B cell (primary cell): Measurements from ENCODE around the gene RAB8B. TPM values are rescaled to one million over a fixed set of nuclear protein-coding genes. Genes with fewer than 3 reads are reported as not detected.
A peak's percentile ranks its signal among the peaks of the same experiment; 100 is the strongest.

Source experiments
- ATAC-seq: fragments of 200-7000 bp; cut with Tn5 transposase; one replicate; pipeline ENCODE4 v1.10.0; 2021; ENCODE audit warnings: low read depth, mild to moderate bottlenecking, moderate number of reproducible peaks, moderate library complexity
- CTCF ChIA-PET: fragments of 350-600 bp; sonication (Branson Sonifier 250); formaldehyde crosslinking; loops from one replicate; lab custom pipeline; 2021; ENCODE audit warnings: antibody characterized with exemption, inconsistent platforms; lab: Charles Lee
- POLR2A ChIA-PET: fragments of 350-600 bp; sonication (Branson Sonifier 250); formaldehyde crosslinking; loops from one replicate; lab custom pipeline; 2021; ENCODE audit warnings: antibody characterized with exemption; lab: Charles Lee
- DNase-seq: peaks from one replicate; pipeline ENCODE4 v3.0.0; 2013
- H2AFZ ChIP-seq: 2 replicates; pipeline ENCODE4 v1.6.1; 2012; ENCODE audit warnings: mild to moderate bottlenecking, low read depth, low read length; ENCODE audit not compliant: insufficient read depth, poor library complexity, severe bottlenecking
- H3K27ac ChIP-seq, 2 donors: 1 replicate in 1 of 2; 2 replicates in 1 of 2; pipeline ENCODE4 v1.5.1; 2012 to 2013; ENCODE audit warnings: low read length in 2 of 2, mild to moderate bottlenecking in 2 of 2, moderate library complexity in 1 of 2
- H3K27me3 ChIP-seq, 4 experiments: fragments of 200-600 bp in 1 of 4; sonication (generic) in 1 of 4; replicated peaks in 1 of 4; 1 replicate in 2 of 4; 2 replicates in 2 of 4; pipeline versions ENCODE4 v1.6.1 to v1.7.0; 2013 to 2016; ENCODE audit warnings: low read length in 3 of 4, mild to moderate bottlenecking in 2 of 4, mixed read lengths in 1 of 4, moderate library complexity in 1 of 4; ENCODE audit not compliant: insufficient read depth in 4 of 4, control insufficient read depth in 3 of 4; ENCODE audit errors: control extremely low read depth in 1 of 4
- H3K36me3 ChIP-seq, 2 experiments: replicated peaks in 1 of 2; 1 replicate in 1 of 2; 2 replicates in 1 of 2; pipeline versions ENCODE4 v1.6.1 to v1.7.1; 2013; ENCODE audit warnings: low read length in 1 of 2; ENCODE audit not compliant: insufficient read depth in 2 of 2, control insufficient read depth in 1 of 2; ENCODE audit errors: control extremely low read depth in 1 of 2, extremely low read depth in 1 of 2
- H3K4me1 ChIP-seq, 2 donors: fragments of 200-600 bp in 1 of 2; sonication (generic) in 1 of 2; 1 replicate in 1 of 2; 2 replicates in 1 of 2; pipeline versions ENCODE4 v1.5.1 to v1.6.1; 2013 to 2017; ENCODE audit warnings: low read length in 2 of 2; ENCODE audit not compliant: control insufficient read depth in 2 of 2, insufficient read depth in 2 of 2
- H3K4me2 ChIP-seq: replicated peaks from 2 replicates; pipeline ENCODE3; 2012; ENCODE audit warnings: mild to moderate bottlenecking, low read depth, low read length; ENCODE audit not compliant: poor library complexity, severe bottlenecking
- H3K4me3 ChIP-seq, 5 experiments: fragments of 200-600 bp in 1 of 5; sonication (generic) in 1 of 5; 1 replicate in 3 of 5; 2 replicates in 2 of 5; pipeline versions ENCODE4 v1.5.1 to v1.7.0; 2011 to 2016; ENCODE audit warnings: low read length in 4 of 5, mild to moderate bottlenecking in 4 of 5, low read depth in 2 of 5, control low read depth in 1 of 5, moderate library complexity in 1 of 5; ENCODE audit not compliant: insufficient read depth in 1 of 5; ENCODE audit errors: control extremely low read depth in 1 of 5, extremely low read depth in 1 of 5
- H3K79me2 ChIP-seq: fragments of 200-600 bp; sonication (generic); one replicate; pipeline ENCODE4 v1.6.0; 2016; ENCODE audit warnings: low read length; ENCODE audit not compliant: control insufficient read depth, insufficient read depth
- H3K9ac ChIP-seq: fragments of 200-600 bp; sonication (generic); 2 replicates; pipeline ENCODE4 v1.6.1; 2017; ENCODE audit warnings: mild to moderate bottlenecking, low read length, moderate library complexity
- H3K9me3 ChIP-seq, 3 donors: one replicate each; pipeline versions ENCODE4 v1.6.1 to v1.7.1; 2013; ENCODE audit warnings: low read length in 2 of 3; ENCODE audit not compliant: control insufficient read depth in 2 of 3, insufficient read depth in 1 of 3; ENCODE audit errors: control extremely low read depth in 1 of 3
- H4K20me1 ChIP-seq: 2 replicates; pipeline ENCODE4 v1.6.0; 2012; ENCODE audit warnings: mild to moderate bottlenecking, low read length; ENCODE audit not compliant: insufficient read depth, control insufficient read depth, poor library complexity, severe bottlenecking
- H3K27ac Mint-ChIP-seq: one replicate; pipeline ENCODE4 v1.8.0; 2021; ENCODE audit warnings: mixed read lengths
- H3K27me3 Mint-ChIP-seq: one replicate; pipeline ENCODE4 v1.8.0; 2021; ENCODE audit warnings: mixed read lengths
- H3K4me1 Mint-ChIP-seq: one replicate; pipeline ENCODE4 v1.8.0; 2021; ENCODE audit warnings: mixed read lengths
- H3K4me3 Mint-ChIP-seq: one replicate; pipeline ENCODE4 v1.8.0; 2021; ENCODE audit warnings: mixed read lengths
- H3K9me3 Mint-ChIP-seq: one replicate; pipeline ENCODE4 v1.8.0; 2022; ENCODE audit warnings: mixed read lengths; ENCODE audit not compliant: insufficient read depth
- EZH2 ChIP-seq: IDR thresholded peaks from 2 replicates; pipeline ENCODE4 v1.6.1; 2012; ENCODE audit warnings: borderline replicate concordance, low read depth, mild to moderate bottlenecking, moderate library complexity, low read length; ENCODE audit not compliant: insufficient read depth, poor library complexity, severe bottlenecking
- WGBS: methylation state at CpG from one replicate; pipeline ENCODE4 v1.1.5; 2013; ENCODE audit warnings: missing lambda C conversion rate; ENCODE audit not compliant: insufficient coverage; 5-methylcytosine and 5-hydroxymethylcytosine counted together
- intact Hi-C: fragments of 100-400 bp; cut with micrococcal nuclease; formaldehyde crosslinking; loops from one replicate; pipeline ENCODE4 v1.10.0; 2022
- polyA plus RNA-seq: library from polyadenylated mRNA; depleted of rRNA; stranded (reverse); fragments of >200 nt; gene quantifications from 2 replicates; pipeline ENCODE4 v1.2.3, GENCODE V29; 2012
- total RNA-seq, 2 donors: library from RNA; stranded (reverse); fragments of 120-200 nt in 1 of 2; gene quantifications; 1 replicate in 1 of 2; 2 replicates in 1 of 2; pipeline versions ENCODE4 v1.2.3 to v1.2.4, GENCODE V29; 2013 to 2022
- TF ChIP-seq, protein P1 (sequence below): fragments of 200-600 bp; IDR thresholded peaks from one replicate; pipeline ENCODE4 v1.8.0; 2022; ENCODE audit warnings: antibody characterized with exemption, mild to moderate bottlenecking

The RAB8B gene
- total and polyA plus RNA-seq, 2 donors (not counting 1 experiment from before 2014, with no cell fraction given): 9.6 to 61.3 TPM

DNA sequence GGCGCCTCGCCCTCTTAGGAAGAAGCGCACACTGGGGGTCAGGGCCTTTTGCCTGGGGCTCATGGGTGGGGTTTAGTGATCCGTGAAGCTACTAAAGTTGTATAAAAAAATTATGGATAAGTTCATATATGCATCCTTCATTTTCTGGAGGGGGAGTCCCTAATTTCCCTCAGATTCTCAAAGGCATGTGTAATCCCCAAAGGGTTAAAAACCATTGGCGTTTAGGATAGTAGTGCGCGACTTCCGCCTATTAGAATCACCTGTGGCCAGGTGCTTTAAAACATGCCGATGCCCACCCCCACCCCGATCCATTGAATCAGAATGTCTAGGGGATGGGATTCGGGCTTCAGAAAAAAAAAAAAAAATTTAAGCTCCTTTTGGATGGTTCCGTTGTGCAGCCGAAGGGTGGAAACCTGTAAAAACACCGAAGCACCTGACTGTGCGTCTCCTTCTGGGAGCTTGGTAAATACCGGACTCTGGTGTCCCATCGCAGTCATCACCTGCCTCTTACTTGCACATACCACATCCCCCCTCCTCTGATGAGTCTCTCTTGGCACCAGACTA lies 88.6 kb downstream of the RAB8B start:
- H3K4me3 Mint-ChIP-seq: peak overlapping the region; percentile 84
- ChIA-PET CTCF (interaction anchor here (0.6 to 2.0 kb wide), 6 partner anchors 10 to 324 kb away, joined by 3 to 15 read pairs (median 4); no protein-coding TSS in a partner anchor), POLR2A (interaction anchor here (0.6 to 1.0 kb wide), 7 partner anchors 14 to 227 kb away, joined by 3 to 9 read pairs (median 3); partner anchors contain the start of gene RAB8B)
- peaks cover 20% of the 10 kb centered on the region for H3K4me1 Mint-ChIP-seq
- Histone ChIP-seq H3K36me3 (peaks cover 3 to 8% of the 10 kb centered on the region in 2 experiments), H3K27me3 (no peaks in the 10 kb centered on the region), H3K27ac (peak overlapping the region; percentile 67 to 79), H3K9ac (peak overlapping the region; percentile 99), H3K4me3 (peak overlapping the region; percentile 41 to 98 (median 94)), H3K79me2 (no peaks in the 10 kb centered on the region), H3K4me2 (peak overlapping the region; percentile 98), H2AFZ (peak overlapping the region; percentile 90), H3K9me3 (no peaks in the 10 kb centered on the region), H3K4me1 (peaks cover 12 to 14% of the 10 kb centered on the region in 2 donors), H4K20me1 (no peaks in the 10 kb centered on the region)
- 19% methylated on average over 6 of the region's 17 CpGs for WGBS
- ATAC-seq (no peak), DNase-seq (peak; percentile 40)
- intact Hi-C loops: loop anchor here (1.0 to 10.0 kb wide), 7 partner anchors 89 to 1211 kb away; partner anchors contain the start of genes C2CD4A, CIAO2A, PPIB and RAB8B
- H3K27ac Mint-ChIP-seq: peak overlapping the region; percentile 87
- no peaks in the 10 kb centered on the region for H3K9me3 Mint-ChIP-seq
- no peak for TF ChIP-seq EZH2
- TF ChIP-seq, protein P1, sequence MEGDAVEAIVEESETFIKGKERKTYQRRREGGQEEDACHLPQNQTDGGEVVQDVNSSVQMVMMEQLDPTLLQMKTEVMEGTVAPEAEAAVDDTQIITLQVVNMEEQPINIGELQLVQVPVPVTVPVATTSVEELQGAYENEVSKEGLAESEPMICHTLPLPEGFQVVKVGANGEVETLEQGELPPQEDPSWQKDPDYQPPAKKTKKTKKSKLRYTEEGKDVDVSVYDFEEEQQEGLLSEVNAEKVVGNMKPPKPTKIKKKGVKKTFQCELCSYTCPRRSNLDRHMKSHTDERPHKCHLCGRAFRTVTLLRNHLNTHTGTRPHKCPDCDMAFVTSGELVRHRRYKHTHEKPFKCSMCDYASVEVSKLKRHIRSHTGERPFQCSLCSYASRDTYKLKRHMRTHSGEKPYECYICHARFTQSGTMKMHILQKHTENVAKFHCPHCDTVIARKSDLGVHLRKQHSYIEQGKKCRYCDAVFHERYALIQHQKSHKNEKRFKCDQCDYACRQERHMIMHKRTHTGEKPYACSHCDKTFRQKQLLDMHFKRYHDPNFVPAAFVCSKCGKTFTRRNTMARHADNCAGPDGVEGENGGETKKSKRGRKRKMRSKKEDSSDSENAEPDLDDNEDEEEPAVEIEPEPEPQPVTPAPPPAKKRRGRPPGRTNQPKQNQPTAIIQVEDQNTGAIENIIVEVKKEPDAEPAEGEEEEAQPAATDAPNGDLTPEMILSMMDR: no peak
- no peaks in the 10 kb centered on the region for H3K27me3 Mint-ChIP-seq

DNA sequence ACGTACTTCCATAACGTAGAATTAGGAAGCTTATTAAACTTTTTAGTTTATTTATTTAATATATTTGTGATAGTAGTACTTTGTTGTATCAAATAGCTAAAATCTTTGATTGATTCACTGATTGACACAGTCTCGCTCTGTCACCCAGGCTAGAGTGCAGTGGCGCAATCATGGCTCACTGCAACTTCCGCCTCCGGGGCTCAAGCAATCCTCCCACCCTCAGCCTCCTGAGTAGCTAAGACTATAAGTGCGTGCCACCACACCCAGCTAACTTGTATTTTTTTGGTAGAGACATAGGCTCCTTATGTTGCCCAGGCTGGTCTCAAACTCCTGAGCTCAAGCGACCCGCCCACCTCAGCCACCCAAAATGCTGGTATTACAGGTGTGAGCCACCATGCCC lies 93.7 kb downstream of the RAB8B start:
- 91% methylated on average over 5 of the region's 9 CpGs for WGBS
- ChIA-PET CTCF (no interaction called here), POLR2A (interaction anchor here (0.7 kb wide), 1 partner anchor 239 kb away, joined by 3 read pairs; no protein-coding TSS in a partner anchor)
- no peaks in the 10 kb centered on the region for H3K9me3 ChIP-seq
- H3K9ac ChIP-seq: no peak overlapping the region
- DNase-seq (no peak), ATAC-seq (no peak)
- no peak overlapping the region for H3K4me3 ChIP-seq
- no peaks in the 10 kb centered on the region for H3K9me3 Mint-ChIP-seq
- peak overlapping the region; percentile 50 for H3K27ac Mint-ChIP-seq
- peaks cover 7 to 22% of the 10 kb centered on the region in 2 experiments for H3K36me3 ChIP-seq
- H4K20me1 ChIP-seq: no peaks in the 10 kb centered on the region
- peaks cover 4% of the 10 kb centered on the region in 2 donors for H3K4me1 ChIP-seq
- H3K27ac ChIP-seq: no peak overlapping the region
- peaks cover 15% of the 10 kb centered on the region for H3K4me1 Mint-ChIP-seq
- H3K4me3 Mint-ChIP-seq: no peak overlapping the region
- H3K79me2 ChIP-seq: no peaks in the 10 kb centered on the region
- no peak overlapping the region for H3K4me2 ChIP-seq
- no peaks in the 10 kb centered on the region for H3K27me3 ChIP-seq
- no peak overlapping the region for H2AFZ ChIP-seq
- TF ChIP-seq, protein P1: no peak
- TF ChIP-seq EZH2: no peak
- intact Hi-C loops: no loop called here
- H3K27me3 Mint-ChIP-seq: no peaks in the 10 kb centered on the region
